Measurements from ENCODE around the gene KLHL14.
"Not testable (repeated sequence)": the region's sequence is repeated elsewhere in the genome, so short reads cannot be mapped to it uniquely, and the experiment has no call there.

Gene KLHL14

GRCh38 chr18:32668956-32669355, 103.9 kb downstream of the KLHL14 start:
- no peak for DNase-seq (ENCODE audit: extremely low read depth in 1 of 2, low read depth in 1 of 2)

DNA sequence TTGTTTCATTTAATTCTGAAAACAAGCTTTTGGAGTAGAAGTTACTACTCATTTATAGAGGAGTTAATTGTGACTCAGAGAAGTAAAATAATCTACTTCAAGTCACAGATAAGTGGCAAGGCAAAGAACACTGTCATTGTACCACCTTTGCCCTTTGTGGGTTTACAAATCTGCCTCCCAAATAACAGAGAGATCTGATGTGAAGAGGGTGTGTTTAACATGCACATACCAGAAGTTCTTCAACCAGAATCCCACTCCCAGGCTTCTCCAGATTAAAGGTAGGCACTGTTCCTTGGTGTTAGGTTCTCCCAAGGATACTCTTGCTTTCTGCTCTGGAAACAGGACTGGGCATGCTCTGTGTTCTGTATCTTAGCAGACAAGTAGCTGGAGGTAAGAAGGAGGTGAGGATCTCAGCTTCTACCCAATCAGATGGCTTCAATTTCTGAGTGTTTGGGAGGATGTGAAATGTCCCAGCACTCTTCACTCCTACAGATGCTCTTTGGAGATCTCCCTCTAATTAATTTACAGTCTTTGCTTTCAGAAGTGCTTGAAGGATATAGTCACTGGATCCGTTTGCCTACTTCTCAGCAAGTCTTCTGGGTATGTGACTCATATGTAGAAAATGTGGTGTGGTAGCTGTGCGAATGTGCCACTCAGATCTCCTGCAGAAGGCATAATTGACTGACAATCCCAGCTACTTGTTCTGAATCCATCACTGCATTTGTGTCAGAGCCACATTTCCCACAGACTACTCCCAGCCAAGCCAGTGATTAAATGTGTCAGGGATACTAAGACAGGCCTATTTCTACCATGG, 111.1 kb downstream of the KLHL14 start:
- no peak for DNase-seq (ENCODE audit: extremely low read depth in 1 of 2, low read depth in 1 of 2)

DNA sequence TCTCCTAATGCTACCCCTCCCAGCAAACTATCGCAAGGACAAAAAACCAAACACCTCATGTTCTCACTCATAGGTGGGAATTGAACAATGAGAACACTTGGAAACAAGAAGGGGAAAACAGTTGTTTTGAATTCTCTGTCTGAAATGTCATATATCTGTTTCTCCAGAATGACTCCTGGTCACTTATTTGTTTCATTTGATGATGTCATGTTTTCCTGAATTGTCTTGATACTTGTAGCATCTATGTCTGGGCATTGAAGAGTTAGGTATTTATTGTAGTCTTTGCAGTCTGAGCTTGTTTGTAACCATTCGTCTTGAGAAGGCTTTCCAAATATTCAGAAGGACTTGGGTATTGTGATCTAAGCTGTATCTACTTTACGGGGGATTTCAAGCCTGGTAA, 118.3 kb downstream of the KLHL14 start:
- not testable (repeated sequence) for DNase-seq (ENCODE audit: extremely low read depth in 1 of 2, low read depth in 1 of 2)

DNA sequence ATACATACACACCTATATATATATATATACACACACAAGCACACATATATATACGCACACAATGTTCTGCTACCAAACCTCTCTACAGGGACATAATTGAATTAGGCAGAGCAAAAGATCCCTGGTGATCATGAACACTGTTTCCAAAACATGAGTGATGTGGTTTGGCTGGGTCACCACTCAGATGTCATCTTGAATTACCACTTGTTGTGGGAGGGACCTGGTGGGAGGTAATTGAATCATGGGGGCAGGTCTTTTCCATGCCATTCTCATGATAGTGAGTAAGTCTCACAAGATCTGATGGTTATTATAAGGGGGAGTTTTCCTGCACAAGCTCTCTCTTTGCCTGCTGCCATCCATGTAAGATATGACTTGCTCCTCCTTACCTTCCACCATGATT, 135.2 kb downstream of the KLHL14 start:
- not testable (repeated sequence) for DNase-seq (ENCODE audit: extremely low read depth in 1 of 2, low read depth in 1 of 2)

DNA sequence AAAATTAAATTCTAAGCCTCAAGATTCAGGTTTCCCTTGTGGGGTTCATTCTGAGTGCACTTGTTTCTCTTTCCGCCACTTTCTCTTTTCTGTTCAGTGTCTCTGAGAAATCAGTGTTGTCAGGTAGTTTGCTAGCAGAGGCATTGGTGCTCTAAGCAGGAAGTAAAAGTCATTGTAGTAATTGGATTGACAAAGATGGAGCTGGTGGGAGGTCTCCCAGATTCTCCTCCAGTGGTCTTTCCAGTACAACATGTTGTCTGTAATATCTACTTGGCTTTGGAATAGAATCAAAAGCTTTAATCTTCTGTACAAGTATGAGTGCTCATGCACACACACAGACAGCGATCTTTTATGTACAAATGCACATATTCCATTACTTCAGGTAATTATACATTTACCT, 135.6 kb downstream of the KLHL14 start:
- no peak for DNase-seq (ENCODE audit: extremely low read depth in 1 of 2, low read depth in 1 of 2)

DNA sequence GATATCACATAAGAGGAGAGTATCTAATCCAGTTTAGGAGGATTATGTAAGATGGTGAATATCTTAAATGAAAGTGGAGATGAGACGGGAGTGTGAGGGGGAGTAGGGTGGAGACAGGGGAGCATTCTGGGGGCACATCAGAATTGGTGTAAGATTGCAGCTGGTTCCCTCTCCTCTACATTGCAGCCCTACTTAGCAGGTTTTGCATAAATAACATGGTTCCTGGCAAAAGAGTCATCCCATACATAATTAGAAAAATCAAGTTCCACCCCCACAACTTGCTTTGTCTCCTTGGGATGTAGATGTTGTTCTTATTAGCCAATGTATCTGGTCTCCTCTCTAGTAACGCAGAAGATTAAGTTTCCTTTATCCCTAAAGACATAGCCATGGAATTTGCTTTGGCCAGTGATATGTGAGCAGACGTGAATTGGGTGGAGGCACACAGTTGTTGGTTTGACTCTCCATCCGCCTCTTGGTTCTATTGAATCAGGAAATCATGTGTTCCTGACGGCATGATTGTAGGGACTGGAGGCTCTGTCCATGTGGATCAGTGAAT, 137.9 kb downstream of the KLHL14 start:
- no peak for DNase-seq (ENCODE audit: extremely low read depth in 1 of 2, low read depth in 1 of 2)

- no peak for DNase-seq (ENCODE audit: extremely low read depth in 1 of 2, low read depth in 1 of 2)
Measured at GRCh38 chr18:32629981-32630700, 142.7 kb downstream of the KLHL14 start.

DNA sequence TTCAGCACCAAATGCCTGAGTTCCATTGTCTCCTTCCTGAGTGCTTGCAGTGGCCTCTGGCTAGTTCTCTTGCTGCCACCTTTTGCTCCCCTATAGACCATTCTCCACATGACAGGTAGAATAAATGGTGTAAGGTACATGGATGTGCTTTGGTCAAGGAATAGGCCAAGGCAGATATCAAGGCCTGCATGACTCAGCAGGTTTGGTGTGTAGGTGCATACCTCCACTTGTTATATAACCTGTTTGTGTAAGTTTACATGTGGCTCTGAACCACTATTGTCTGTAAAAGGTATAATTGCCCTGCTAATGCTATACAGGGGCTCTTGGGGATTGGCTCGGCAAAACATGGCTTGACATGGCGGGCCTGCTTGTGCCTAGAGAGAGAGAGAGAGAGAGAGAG, 143.5 kb downstream of the KLHL14 start:
- no peak for DNase-seq (ENCODE audit: extremely low read depth in 1 of 2, low read depth in 1 of 2)

GRCh38 chr18:32624182-32624723, 148.6 kb downstream of the KLHL14 start:
- no peak for DNase-seq (ENCODE audit: extremely low read depth in 1 of 2, low read depth in 1 of 2)

DNA sequence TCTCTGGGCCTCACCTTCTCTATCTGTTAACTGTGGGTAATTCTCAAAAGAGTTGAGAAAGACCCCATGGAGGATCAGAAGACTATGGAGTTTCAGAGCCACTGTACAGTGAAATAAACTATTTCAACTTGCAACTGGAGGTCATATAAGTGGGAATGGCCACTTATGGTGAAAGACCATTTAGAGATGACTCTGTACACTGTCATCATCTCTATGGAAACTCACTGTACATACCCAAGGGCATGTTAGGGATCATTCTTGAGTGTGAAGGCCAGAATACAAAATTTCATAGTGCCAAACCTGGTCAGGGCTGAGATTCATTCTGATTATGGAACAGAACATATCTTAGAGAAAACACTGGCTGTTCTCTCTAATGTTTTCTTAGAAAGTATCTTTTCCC, 149.3 kb downstream of the KLHL14 start:
- DNase-seq (ENCODE audit: extremely low read depth in 1 of 2, low read depth in 1 of 2) = no peak
